Measurements from ENCODE around the gene TTC33. TPM values are rescaled to one million over a fixed set of nuclear protein-coding genes. Genes with fewer than 3 reads are reported as not detected.

Gene TTC33
- total and polyA plus RNA-seq, 4 donors: 22.4 to 45.9 (median 30.7) TPM

DNA sequence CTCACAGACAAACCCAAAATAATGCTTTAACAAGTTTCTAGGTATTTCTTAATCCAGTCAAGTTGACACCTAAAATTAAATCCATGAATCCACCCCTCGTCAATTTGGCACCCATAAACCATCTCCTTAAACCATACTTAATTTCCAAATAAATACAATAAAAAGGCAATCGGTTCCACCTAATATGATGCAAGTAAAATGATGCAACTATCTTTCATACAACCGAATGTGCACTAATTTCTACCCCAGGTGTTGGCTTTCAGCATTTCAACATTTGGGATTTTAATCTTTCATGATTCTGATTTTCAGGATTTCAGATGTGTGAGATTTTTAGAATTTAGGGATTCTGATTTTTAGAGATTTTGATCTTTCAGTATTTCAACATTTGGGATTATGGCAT lies 25.1 kb upstream of the TTC33 start:
- 100% methylated on average over 1 of the region's 3 CpGs for WGBS (ENCODE audit: insufficient coverage)
- Histone ChIP-seq H3K4me1 (ENCODE audit: control insufficient read depth, insufficient read depth, low read length) (no peaks in the 10 kb centered on the region), H3K4me3 (ENCODE audit: low read depth, low read length) (no peak overlapping the region), H3K9me3 (ENCODE audit: control insufficient read depth, insufficient read depth, low read length) (no peaks in the 10 kb centered on the region), H3K36me3 (ENCODE audit: control insufficient read depth, insufficient read depth, low read length) (peaks cover 3% of the 10 kb centered on the region), H3K27ac (ENCODE audit: low read depth, low read length) (no peak overlapping the region), H3K27me3 (ENCODE audit: control insufficient read depth, insufficient read depth, low read length) (no peaks in the 10 kb centered on the region)
- DNase-seq (ENCODE audit: low read depth in 4 of 6, low spot score in 6 of 6): no peak

DNA sequence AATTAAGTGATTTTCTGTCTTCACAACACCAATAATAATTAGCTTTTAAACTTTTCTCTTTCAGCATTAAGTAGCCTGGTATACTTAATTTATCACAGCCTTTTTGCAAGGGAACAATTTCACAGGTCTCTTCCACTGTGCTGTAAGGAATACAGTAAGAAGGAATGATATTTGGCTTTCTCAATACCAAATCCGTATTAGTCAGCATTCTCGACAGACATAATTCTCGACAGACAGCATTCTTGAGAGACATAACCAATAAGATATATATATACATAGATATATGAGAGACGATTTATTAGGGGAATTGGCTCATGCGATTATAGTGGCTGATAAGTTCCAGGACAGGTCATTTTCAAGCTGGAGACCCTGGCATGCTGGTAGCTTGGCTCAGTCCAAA lies 24.4 kb upstream of the TTC33 start:
- peaks cover 3% of the 10 kb centered on the region for H3K36me3 ChIP-seq (ENCODE audit: control insufficient read depth, insufficient read depth, low read length)
- 100% methylated on average over 1 of the region's 5 CpGs for WGBS (ENCODE audit: insufficient coverage)
- H3K27me3 ChIP-seq (ENCODE audit: control insufficient read depth, insufficient read depth, low read length): no peaks in the 10 kb centered on the region
- no peak overlapping the region for H3K27ac ChIP-seq (ENCODE audit: low read depth, low read length)
- DNase-seq (ENCODE audit: low read depth in 4 of 6, low spot score in 6 of 6): no peak
- H3K4me3 ChIP-seq (ENCODE audit: low read depth, low read length): no peak overlapping the region
- no peaks in the 10 kb centered on the region for H3K4me1 ChIP-seq (ENCODE audit: control insufficient read depth, insufficient read depth, low read length)
- H3K9me3 ChIP-seq (ENCODE audit: control insufficient read depth, insufficient read depth, low read length): no peaks in the 10 kb centered on the region

DNA sequence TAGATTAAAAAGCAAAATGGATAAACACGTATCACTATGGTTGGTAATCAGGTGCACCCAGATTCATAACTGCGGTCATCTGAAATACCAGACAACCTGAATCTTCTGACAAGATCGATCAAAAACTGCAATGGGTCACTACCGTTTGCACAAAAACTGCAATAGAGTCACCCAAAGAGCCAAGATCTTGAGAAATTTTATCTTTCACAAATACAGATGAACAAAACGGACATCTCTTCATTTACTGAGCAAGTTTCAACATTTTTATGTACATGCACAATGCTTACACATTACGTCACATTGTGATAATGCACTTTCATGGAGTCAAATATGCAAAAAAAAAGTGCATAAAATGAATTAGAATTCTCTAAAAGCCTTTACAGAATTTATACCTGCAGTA lies 23.8 kb upstream of the TTC33 start:
- no peaks in the 10 kb centered on the region for H3K4me1 ChIP-seq (ENCODE audit: control insufficient read depth, insufficient read depth, low read length)
- no peak for DNase-seq (ENCODE audit: low read depth in 4 of 6, low spot score in 6 of 6)
- H3K36me3 ChIP-seq (ENCODE audit: control insufficient read depth, insufficient read depth, low read length): peaks cover 3% of the 10 kb centered on the region
- H3K27me3 ChIP-seq (ENCODE audit: control insufficient read depth, insufficient read depth, low read length): no peaks in the 10 kb centered on the region
- 96% methylated on average over 4 of the region's 6 CpGs for WGBS (ENCODE audit: insufficient coverage)
- no peaks in the 10 kb centered on the region for H3K9me3 ChIP-seq (ENCODE audit: control insufficient read depth, insufficient read depth, low read length)
- H3K4me3 ChIP-seq (ENCODE audit: low read depth, low read length): no peak overlapping the region
- no peak overlapping the region for H3K27ac ChIP-seq (ENCODE audit: low read depth, low read length)

DNA sequence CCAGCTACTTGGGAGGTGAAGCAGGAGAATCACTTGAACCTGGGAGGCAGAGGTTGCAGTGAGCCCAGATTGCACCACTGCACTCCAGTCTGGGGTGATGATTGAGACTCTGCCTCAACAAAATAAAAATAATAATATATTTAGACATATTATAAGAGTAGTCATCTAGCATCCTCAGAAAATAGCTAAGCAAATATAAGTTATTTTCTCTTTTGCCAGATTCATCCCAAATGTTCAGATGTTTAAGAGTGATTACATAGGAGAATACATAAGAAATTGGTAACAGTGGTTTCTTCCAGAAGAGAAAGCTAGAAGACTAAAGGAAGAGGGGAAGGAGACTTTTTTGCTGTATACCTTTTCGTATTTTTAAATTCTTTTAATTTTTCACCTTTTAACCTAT lies 22.4 kb upstream of the TTC33 start:
- Histone ChIP-seq H3K27ac (ENCODE audit: low read depth, low read length) (no peak overlapping the region), H3K27me3 (ENCODE audit: control insufficient read depth, insufficient read depth, low read length) (no peaks in the 10 kb centered on the region), H3K9me3 (ENCODE audit: control insufficient read depth, insufficient read depth, low read length) (no peaks in the 10 kb centered on the region), H3K4me3 (ENCODE audit: low read depth, low read length) (no peak overlapping the region), H3K4me1 (ENCODE audit: control insufficient read depth, insufficient read depth, low read length) (no peaks in the 10 kb centered on the region), H3K36me3 (ENCODE audit: control insufficient read depth, insufficient read depth, low read length) (peaks cover 3% of the 10 kb centered on the region)
- no CpG with 5 or more reads among the region's 1 CpG for WGBS (ENCODE audit: insufficient coverage)
- no peak for DNase-seq (ENCODE audit: low read depth in 4 of 6, low spot score in 6 of 6)

DNA sequence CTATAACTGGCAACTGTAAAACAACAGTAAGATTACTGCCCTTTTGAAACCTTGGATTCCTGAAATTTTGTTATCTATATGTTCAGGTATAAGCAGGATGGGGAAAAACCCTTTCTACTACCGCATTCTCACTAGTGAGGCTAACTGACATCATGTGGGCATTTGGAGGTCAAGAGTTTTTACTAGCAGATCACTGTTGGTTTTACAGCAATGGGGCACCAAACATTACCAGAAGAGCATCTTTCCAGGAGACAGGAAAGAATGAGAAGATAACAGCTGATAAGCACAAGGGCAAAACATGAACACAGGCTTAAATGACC lies 20.9 kb upstream of the TTC33 start:
- Histone ChIP-seq H3K36me3 (ENCODE audit: control insufficient read depth, insufficient read depth, low read length) (peaks cover 3% of the 10 kb centered on the region), H3K9me3 (ENCODE audit: control insufficient read depth, insufficient read depth, low read length) (no peaks in the 10 kb centered on the region), H3K4me3 (ENCODE audit: low read depth, low read length) (no peak overlapping the region), H3K27ac (ENCODE audit: low read depth, low read length) (no peak overlapping the region), H3K27me3 (ENCODE audit: control insufficient read depth, insufficient read depth, low read length) (no peaks in the 10 kb centered on the region), H3K4me1 (ENCODE audit: control insufficient read depth, insufficient read depth, low read length) (no peaks in the 10 kb centered on the region)
- no peak for DNase-seq (ENCODE audit: low read depth in 4 of 6, low spot score in 6 of 6)
- no CpG with 5 or more reads among the region's 1 CpG for WGBS (ENCODE audit: insufficient coverage)

DNA sequence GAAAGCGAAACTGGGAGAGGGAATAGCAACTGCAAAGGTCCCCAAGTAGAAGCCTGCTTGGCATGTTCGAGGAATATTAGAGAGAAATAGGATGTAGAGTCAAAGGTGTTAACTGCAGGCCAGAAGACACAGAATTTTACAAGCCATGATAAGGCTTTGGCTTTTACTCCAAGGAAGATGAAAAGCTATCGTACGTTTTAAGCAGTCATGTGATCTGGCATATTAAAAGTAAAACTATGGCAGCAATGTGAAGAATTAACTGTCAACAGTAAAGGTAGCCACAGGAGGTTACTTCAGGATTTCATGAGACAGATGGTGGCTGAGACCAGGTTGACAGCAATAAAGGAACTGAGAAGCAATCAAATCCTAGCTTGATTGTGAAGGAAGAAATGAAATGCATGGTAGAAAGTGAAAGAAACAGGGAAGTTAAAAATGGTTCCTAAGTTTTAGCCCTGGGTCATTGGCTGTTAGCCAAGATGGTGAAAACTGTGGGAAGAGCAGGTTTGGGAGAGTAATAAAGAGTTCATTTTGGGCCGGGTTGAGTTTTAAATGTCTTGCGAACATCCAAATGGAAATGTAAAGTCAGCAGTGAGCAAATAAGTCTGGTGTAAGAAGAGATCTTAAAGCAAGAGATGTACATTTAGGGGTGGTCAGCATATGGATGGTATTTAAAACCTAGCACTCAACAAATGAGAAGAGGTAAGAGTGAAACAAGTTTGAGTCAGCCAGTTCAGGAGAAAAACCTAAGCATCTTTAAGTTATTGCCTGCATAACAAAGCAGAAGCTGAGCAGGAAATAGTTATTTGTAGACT lies 20.3 kb upstream of the TTC33 start:
- Histone ChIP-seq H3K4me1 (ENCODE audit: control insufficient read depth, insufficient read depth, low read length) (no peaks in the 10 kb centered on the region), H3K36me3 (ENCODE audit: control insufficient read depth, insufficient read depth, low read length) (peaks cover 6% of the 10 kb centered on the region), H3K27ac (ENCODE audit: low read depth, low read length) (no peak overlapping the region), H3K9me3 (ENCODE audit: control insufficient read depth, insufficient read depth, low read length) (no peaks in the 10 kb centered on the region), H3K27me3 (ENCODE audit: control insufficient read depth, insufficient read depth, low read length) (no peaks in the 10 kb centered on the region), H3K4me3 (ENCODE audit: low read depth, low read length) (no peak overlapping the region)
- no peak for DNase-seq (ENCODE audit: low read depth in 4 of 6, low spot score in 6 of 6)
- 84% methylated on average over 6 of the region's 6 CpGs for WGBS (ENCODE audit: insufficient coverage)

DNA sequence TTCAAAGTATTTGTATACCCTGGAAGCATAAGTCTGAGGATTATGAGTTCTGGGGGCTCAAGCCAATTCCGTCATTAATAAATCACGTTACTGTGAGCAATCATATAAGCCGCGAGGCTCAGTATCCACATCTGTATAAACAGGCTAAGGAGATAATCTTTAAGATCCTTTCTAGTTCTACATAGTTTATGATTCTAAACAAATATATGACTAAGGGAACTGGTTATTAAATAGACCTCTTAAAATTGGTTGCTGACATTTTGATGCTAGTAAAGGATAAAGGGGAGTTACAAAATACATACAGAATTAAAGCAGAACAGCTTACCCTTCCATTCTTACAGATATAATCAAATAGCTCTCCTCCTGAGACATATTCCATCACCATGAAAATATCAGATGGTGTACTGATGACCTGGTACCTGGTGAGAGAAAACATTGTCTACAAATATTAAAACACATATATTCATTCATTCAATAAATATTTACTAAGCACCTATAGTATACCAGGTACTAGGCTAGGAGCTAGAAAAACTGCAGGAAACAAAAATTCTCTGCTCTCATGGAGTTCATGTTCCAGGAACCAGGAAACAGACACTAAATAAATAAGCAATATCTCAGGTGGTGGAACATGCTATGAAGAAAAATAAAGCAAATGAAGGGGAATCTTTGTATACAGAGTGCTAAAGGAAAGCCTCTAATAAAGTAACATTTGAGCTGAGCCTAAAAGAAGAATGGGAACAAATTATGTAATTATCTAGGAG lies 19.5 kb upstream of the TTC33 start:
- no CpG with 5 or more reads among the region's 4 CpGs for WGBS (ENCODE audit: insufficient coverage)
- Histone ChIP-seq H3K27ac (ENCODE audit: low read depth, low read length) (no peak overlapping the region), H3K9me3 (ENCODE audit: control insufficient read depth, insufficient read depth, low read length) (no peaks in the 10 kb centered on the region), H3K27me3 (ENCODE audit: control insufficient read depth, insufficient read depth, low read length) (no peaks in the 10 kb centered on the region), H3K4me1 (ENCODE audit: control insufficient read depth, insufficient read depth, low read length) (no peaks in the 10 kb centered on the region), H3K36me3 (ENCODE audit: control insufficient read depth, insufficient read depth, low read length) (peaks cover 8% of the 10 kb centered on the region), H3K4me3 (ENCODE audit: low read depth, low read length) (no peak overlapping the region)
- no peak for DNase-seq (ENCODE audit: low read depth in 4 of 6, low spot score in 6 of 6)

DNA sequence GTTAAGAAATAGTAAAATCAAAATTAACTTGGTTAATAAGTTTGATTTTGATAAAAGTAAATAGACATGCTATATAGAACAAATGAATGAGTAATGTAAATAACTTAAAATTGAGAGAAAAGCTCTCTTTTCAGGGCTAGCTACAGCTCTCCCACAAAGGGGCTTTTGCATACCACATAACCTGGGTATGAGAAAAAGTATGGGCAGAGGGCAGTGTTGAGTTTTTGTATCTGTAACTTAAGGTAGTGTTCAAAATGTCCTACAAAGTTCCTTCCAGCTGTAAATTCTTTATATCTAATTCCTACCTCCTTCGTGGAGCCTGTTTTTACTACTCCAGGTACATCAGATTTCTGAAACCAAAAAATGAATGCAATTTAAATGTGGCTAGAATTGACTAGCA lies 18.9 kb upstream of the TTC33 start:
- DNase-seq (ENCODE audit: low read depth in 4 of 6, low spot score in 6 of 6): no peak
- Histone ChIP-seq H3K36me3 (ENCODE audit: control insufficient read depth, insufficient read depth, low read length) (peaks cover 9% of the 10 kb centered on the region), H3K4me1 (ENCODE audit: control insufficient read depth, insufficient read depth, low read length) (no peaks in the 10 kb centered on the region), H3K9me3 (ENCODE audit: control insufficient read depth, insufficient read depth, low read length) (no peaks in the 10 kb centered on the region), H3K27me3 (ENCODE audit: control insufficient read depth, insufficient read depth, low read length) (no peaks in the 10 kb centered on the region), H3K4me3 (ENCODE audit: low read depth, low read length) (no peak overlapping the region), H3K27ac (ENCODE audit: low read depth, low read length) (no peak overlapping the region)
- WGBS (ENCODE audit: insufficient coverage): no CpG with 5 or more reads among the region's 1 CpG

DNA sequence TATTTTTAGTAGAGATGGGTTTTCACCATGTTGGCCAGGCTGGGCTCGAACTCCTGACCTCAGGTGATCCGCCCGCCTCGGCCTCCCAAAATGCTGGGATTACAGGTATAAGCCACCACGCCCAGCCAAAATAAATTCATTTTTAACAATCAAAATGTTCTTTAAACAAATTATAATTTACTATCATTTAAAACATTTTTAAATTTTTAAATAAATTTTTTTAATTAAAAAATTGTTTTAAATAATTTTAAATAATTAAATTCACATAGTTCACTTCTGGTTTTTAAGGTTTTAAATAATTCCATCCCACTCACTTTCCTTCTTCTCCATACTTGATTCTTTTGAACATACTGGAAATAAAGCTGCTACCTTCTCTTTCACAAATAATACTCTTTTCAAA lies 15.0 kb upstream of the TTC33 start:
- Histone ChIP-seq H3K4me3 (ENCODE audit: low read depth, low read length) (no peak overlapping the region), H3K27ac (ENCODE audit: low read depth, low read length) (no peak overlapping the region), H3K4me1 (ENCODE audit: control insufficient read depth, insufficient read depth, low read length) (no peaks in the 10 kb centered on the region), H3K36me3 (ENCODE audit: control insufficient read depth, insufficient read depth, low read length) (peaks cover 11% of the 10 kb centered on the region), H3K9me3 (ENCODE audit: control insufficient read depth, insufficient read depth, low read length) (no peaks in the 10 kb centered on the region), H3K27me3 (ENCODE audit: control insufficient read depth, insufficient read depth, low read length) (no peaks in the 10 kb centered on the region)
- DNase-seq (ENCODE audit: low read depth in 4 of 6, low spot score in 6 of 6): no peak
- no CpG with 5 or more reads among the region's 5 CpGs for WGBS (ENCODE audit: insufficient coverage)

DNA sequence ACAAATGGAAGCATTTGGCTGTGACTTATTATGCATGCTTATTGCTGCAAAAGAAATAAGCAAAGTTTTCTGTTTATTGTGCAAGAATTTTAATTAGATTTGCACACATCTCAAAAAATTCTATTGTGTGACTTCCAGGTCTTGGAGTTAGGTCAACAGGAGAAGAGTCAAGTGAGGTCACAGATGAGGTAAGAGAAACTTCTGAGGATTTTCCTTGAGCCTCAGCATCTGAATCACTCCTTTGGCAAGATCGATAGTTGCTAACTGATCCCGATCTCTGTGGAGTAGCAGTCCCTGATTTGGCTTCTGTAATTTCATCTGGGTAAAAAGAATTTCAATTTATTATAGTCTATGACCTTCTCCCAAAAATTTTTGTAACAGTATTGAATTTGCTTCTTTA lies 6.9 kb upstream of the TTC33 start:
- Histone ChIP-seq H3K9me3 (ENCODE audit: control insufficient read depth, insufficient read depth, low read length) (no peaks in the 10 kb centered on the region), H3K4me1 (ENCODE audit: control insufficient read depth, insufficient read depth, low read length) (no peaks in the 10 kb centered on the region), H3K4me3 (ENCODE audit: low read depth, low read length) (no peak overlapping the region), H3K36me3 (ENCODE audit: control insufficient read depth, insufficient read depth, low read length) (peaks cover 8% of the 10 kb centered on the region), H3K27me3 (ENCODE audit: control insufficient read depth, insufficient read depth, low read length) (no peaks in the 10 kb centered on the region), H3K27ac (ENCODE audit: low read depth, low read length) (no peak overlapping the region)
- DNase-seq (ENCODE audit: low read depth in 4 of 6, low spot score in 6 of 6): no peak
- no CpG with 5 or more reads among the region's 2 CpGs for WGBS (ENCODE audit: insufficient coverage)
